ENCODE measurements around the gene NIN.
A peak's percentile ranks its signal among the peaks of the same experiment; 100 is the strongest.

Gene NIN

GRCh38 chr14:50830932-50831725, at the start of gene NIN:
Gene NIN, minus strand, starts transcription at chr14:50831162. Its CDS starts 9,106 bp downstream, at chr14:50822056.
- peak; percentile 66 to 69 for DNase-seq

- peak; percentile 52 to 58 for DNase-seq
Observed at GRCh38 chr14:50875359-50876070, 44.6 kb upstream of the NIN start.

GRCh38 chr14:50874757-50875156, 43.8 kb upstream of the NIN start:
- DNase-seq, result no peak

GRCh38 chr14:50871914-50872732, 41.2 kb upstream of the NIN start, which contains the start of gene ABHD12B:
Gene ABHD12B, plus strand, starts transcription at chr14:50872053. Its CDS starts 122 bp downstream, at chr14:50872175.
- no peak for DNase-seq

GRCh38 chr14:50871228-50871627, 40.3 kb upstream of the NIN start:
- no peak for DNase-seq

GRCh38 chr14:50865391-50866076, 34.6 kb upstream of the NIN start:
- no peak for DNase-seq

GRCh38 chr14:50864946-50865345, 34.0 kb upstream of the NIN start:
- no peak for DNase-seq

- no peak for DNase-seq
Observed at GRCh38 chr14:50864237-50864636, 33.3 kb upstream of the NIN start.

GRCh38 chr14:50862036-50862570, 31.1 kb upstream of the NIN start:
- no peak for DNase-seq

GRCh38 chr14:50860478-50861086, 29.6 kb upstream of the NIN start:
- DNase-seq, result peak; percentile 90 to 91

GRCh38 chr14:50859296-50859624, 28.3 kb upstream of the NIN start:
- DNase-seq, result no peak

GRCh38 chr14:50856660-50857059, 25.7 kb upstream of the NIN start:
- DNase-seq, result no peak

- DNase-seq, result no peak
Observed at GRCh38 chr14:50855558-50855957, 24.6 kb upstream of the NIN start.

GRCh38 chr14:50854521-50854920, 23.6 kb upstream of the NIN start:
- DNase-seq, result no peak

- no peak for DNase-seq
Observed at GRCh38 chr14:50853891-50854290, 22.9 kb upstream of the NIN start.

GRCh38 chr14:50846226-50846880, 15.4 kb upstream of the NIN start:
- no peak for DNase-seq

- no peak for DNase-seq
Observed at GRCh38 chr14:50845166-50845565, 14.2 kb upstream of the NIN start.

GRCh38 chr14:50844391-50844790, 13.4 kb upstream of the NIN start:
- DNase-seq, result no peak

GRCh38 chr14:50839691-50840090, 8.7 kb upstream of the NIN start:
- no peak for DNase-seq

GRCh38 chr14:50839048-50839447, 8.1 kb upstream of the NIN start:
- no peak for DNase-seq

GRCh38 chr14:50837850-50838470, 7.0 kb upstream of the NIN start:
- DNase-seq, result no peak

All from CD4-positive, alpha-beta T cell treated with Interleukin-4 for 1 hour (primary cell).